MM.1S (cell line): ENCODE measurements around the gene NUDT14.

Experiments used
- DNase-seq: peaks from one replicate; pipeline ENCODE4 v3.0.0-alpha.2; 2015
- H2AFZ ChIP-seq: fragments of 300-600 bp; sonication (generic); 2 replicates; pipeline ENCODE4 v1.6.0; 2016; ENCODE audit warnings: antibody characterized with exemption, low read length
- H3F3A ChIP-seq: fragments of 300-600 bp; sonication (generic); 2 replicates; pipeline ENCODE4 v1.6.1; 2016; ENCODE audit warnings: mild to moderate bottlenecking, antibody characterized with exemption, low read length, moderate library complexity, mixed read lengths; ENCODE audit not compliant: insufficient read depth
- H3K27ac ChIP-seq: fragments of 300-600 bp; sonication (generic); 2 replicates; pipeline ENCODE4 v1.5.1; 2016; ENCODE audit warnings: mild to moderate bottlenecking, low read length
- H3K27me3 ChIP-seq: fragments of 300-600 bp; sonication (generic); replicated peaks from 2 replicates; pipeline ENCODE4 v1.6.0; 2016; ENCODE audit warnings: low read length; ENCODE audit not compliant: insufficient read depth
- H3K36me3 ChIP-seq: fragments of 300-600 bp; sonication (generic); replicated peaks from 2 replicates; pipeline ENCODE4 v1.6.1; 2016; ENCODE audit warnings: mild to moderate bottlenecking, low read length, mixed read lengths; ENCODE audit not compliant: insufficient read depth
- H3K4me1 ChIP-seq: fragments of 300-600 bp; sonication (generic); 2 replicates; pipeline ENCODE4 v1.6.1; 2016; ENCODE audit warnings: low read length, mixed read lengths
- H3K4me2 ChIP-seq: fragments of 300-600 bp; sonication (generic); 2 replicates; pipeline ENCODE4 v1.6.0; 2016; ENCODE audit warnings: low read depth, low read length
- H3K4me3 ChIP-seq: fragments of 300-600 bp; sonication (generic); 2 replicates; pipeline ENCODE4 v1.5.1; 2016; ENCODE audit warnings: low read length, mixed read lengths
- H3K79me2 ChIP-seq: fragments of 300-600 bp; sonication (generic); 2 replicates; pipeline ENCODE4 v1.6.1; 2016; ENCODE audit warnings: mixed run types, low read length, mixed read lengths
- H3K9ac ChIP-seq: fragments of 300-600 bp; sonication (generic); 2 replicates; pipeline ENCODE4 v1.6.1; 2016; ENCODE audit warnings: low read length, mixed read lengths
- H3K9me2 ChIP-seq: fragments of 300-600 bp; sonication (generic); replicated peaks from 2 replicates; pipeline ENCODE4 v1.6.1; 2016; ENCODE audit warnings: mild to moderate bottlenecking, low read length, mixed read lengths; ENCODE audit not compliant: insufficient read depth
- H3K9me3 ChIP-seq: fragments of 300-600 bp; sonication (generic); replicated peaks from 2 replicates; pipeline ENCODE4 v1.6.1; 2016; ENCODE audit warnings: mild to moderate bottlenecking, low read length, mixed read lengths; ENCODE audit not compliant: insufficient read depth
- H4K20me1 ChIP-seq: fragments of 300-600 bp; sonication (generic); 2 replicates; pipeline ENCODE4 v1.6.1; 2016; ENCODE audit warnings: mild to moderate bottlenecking, low read length, moderate library complexity, mixed read lengths; ENCODE audit not compliant: insufficient read depth
- EZH2 ChIP-seq: fragments of 300-600 bp; sonication (generic); optimal IDR thresholded peaks from 2 replicates; pipeline ENCODE3; 2017; ENCODE audit warnings: low read depth, mild to moderate bottlenecking, antibody characterized with exemption, low read length, mixed read lengths
- EZH2phosphoT487 ChIP-seq: fragments of 300-600 bp; sonication (generic); IDR thresholded peaks from 2 replicates; pipeline ENCODE4 v1.6.1; 2018; ENCODE audit warnings: antibody characterized with exemption, low read length
- TF ChIP-seq, protein P1 (sequence below): fragments of 300-600 bp; sonication (generic); IDR thresholded peaks from 2 replicates; pipeline ENCODE4 v1.5.1; 2016; ENCODE audit warnings: antibody characterized with exemption, low read length, mixed read lengths

Gene NUDT14

DNA sequence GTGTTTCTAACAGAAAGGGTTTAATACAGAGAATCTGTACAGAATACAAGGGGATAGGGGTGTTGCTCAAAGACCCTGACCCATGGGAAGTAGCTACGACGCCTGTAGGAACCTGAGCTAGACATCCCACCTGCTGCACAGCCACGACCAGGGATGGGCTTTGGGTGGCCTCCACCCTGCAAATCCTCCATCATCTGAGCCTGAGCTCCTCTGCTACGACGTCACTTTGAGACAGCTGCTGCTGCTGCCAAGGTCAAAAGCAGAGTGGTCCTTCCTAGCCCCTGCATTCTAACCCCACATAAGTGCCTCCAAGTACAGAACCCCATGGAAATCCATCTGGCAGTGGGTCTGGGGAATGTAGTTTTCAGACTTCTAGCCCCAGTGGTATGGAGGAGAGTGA lies 56.3 kb downstream of the NUDT14 start:
- Histone ChIP-seq H3K4me2 (no peak overlapping the region), H3K4me1 (no peaks in the 10 kb centered on the region), H3K4me3 (no peak overlapping the region), H2AFZ (no peak overlapping the region), H3K27ac (no peak overlapping the region), H4K20me1 (no peaks in the 10 kb centered on the region), H3K36me3 (no peaks in the 10 kb centered on the region), H3K27me3 (peaks cover 89% of the 10 kb centered on the region), H3F3A (no peaks in the 10 kb centered on the region), H3K9me3 (no peaks in the 10 kb centered on the region), H3K9ac (no peak overlapping the region), H3K9me2 (no peaks in the 10 kb centered on the region), H3K79me2 (no peaks in the 10 kb centered on the region)
- TF ChIP-seq EZH2phosphoT487 (no peak), EZH2 (no peak)
- TF ChIP-seq, protein P1, sequence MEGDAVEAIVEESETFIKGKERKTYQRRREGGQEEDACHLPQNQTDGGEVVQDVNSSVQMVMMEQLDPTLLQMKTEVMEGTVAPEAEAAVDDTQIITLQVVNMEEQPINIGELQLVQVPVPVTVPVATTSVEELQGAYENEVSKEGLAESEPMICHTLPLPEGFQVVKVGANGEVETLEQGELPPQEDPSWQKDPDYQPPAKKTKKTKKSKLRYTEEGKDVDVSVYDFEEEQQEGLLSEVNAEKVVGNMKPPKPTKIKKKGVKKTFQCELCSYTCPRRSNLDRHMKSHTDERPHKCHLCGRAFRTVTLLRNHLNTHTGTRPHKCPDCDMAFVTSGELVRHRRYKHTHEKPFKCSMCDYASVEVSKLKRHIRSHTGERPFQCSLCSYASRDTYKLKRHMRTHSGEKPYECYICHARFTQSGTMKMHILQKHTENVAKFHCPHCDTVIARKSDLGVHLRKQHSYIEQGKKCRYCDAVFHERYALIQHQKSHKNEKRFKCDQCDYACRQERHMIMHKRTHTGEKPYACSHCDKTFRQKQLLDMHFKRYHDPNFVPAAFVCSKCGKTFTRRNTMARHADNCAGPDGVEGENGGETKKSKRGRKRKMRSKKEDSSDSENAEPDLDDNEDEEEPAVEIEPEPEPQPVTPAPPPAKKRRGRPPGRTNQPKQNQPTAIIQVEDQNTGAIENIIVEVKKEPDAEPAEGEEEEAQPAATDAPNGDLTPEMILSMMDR: no peak
- DNase-seq: no peak

DNA sequence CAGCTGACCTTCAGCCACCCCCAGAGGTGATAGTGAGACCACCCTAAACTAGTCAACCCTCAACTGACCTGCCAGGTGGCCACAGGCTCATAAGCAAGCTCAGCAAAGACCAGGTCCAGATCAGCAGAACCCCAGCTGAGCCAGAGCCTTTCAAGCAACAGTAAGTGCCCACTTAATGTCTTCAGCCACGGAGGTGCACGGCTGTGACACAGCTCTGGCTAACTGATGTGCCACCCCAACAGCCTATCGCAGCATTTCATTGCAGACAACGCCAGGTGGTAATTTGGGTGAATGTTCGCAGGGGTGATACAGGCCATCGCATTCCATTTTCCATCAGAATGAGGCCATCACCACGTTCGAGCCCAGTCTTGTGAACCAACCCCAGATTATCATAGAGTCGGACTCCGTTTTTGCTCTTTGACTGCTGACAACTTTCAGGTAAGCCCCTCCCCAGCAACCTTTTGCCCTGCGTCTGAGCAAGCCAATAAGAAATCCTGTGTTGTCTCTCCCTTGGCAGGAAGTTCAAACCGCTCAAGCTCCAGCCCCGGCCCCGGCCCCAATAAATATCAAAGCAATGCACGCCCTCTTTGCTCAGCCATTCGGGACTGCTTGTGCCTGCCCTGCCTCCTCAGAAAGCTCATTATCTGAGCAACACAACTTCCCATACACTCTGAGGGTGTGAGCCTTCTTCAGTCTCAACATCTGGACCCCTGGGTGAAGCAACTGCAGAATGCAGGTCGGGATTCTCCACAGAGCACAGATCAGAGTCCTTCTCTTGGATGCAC lies 56.9 kb downstream of the NUDT14 start:
- Histone ChIP-seq H4K20me1 (no peaks in the 10 kb centered on the region), H3K9me2 (no peaks in the 10 kb centered on the region), H3K27me3 (peaks cover 89% of the 10 kb centered on the region), H3K9me3 (no peaks in the 10 kb centered on the region), H3K4me3 (no peak overlapping the region), H3K79me2 (no peaks in the 10 kb centered on the region), H3K4me2 (no peak overlapping the region), H3K4me1 (no peaks in the 10 kb centered on the region), H2AFZ (no peak overlapping the region), H3K9ac (no peak overlapping the region), H3K27ac (no peak overlapping the region), H3F3A (no peaks in the 10 kb centered on the region), H3K36me3 (no peaks in the 10 kb centered on the region)
- no peak for DNase-seq
- TF ChIP-seq, protein P1: no peak
- TF ChIP-seq EZH2phosphoT487 (no peak), EZH2 (no peak)

DNA sequence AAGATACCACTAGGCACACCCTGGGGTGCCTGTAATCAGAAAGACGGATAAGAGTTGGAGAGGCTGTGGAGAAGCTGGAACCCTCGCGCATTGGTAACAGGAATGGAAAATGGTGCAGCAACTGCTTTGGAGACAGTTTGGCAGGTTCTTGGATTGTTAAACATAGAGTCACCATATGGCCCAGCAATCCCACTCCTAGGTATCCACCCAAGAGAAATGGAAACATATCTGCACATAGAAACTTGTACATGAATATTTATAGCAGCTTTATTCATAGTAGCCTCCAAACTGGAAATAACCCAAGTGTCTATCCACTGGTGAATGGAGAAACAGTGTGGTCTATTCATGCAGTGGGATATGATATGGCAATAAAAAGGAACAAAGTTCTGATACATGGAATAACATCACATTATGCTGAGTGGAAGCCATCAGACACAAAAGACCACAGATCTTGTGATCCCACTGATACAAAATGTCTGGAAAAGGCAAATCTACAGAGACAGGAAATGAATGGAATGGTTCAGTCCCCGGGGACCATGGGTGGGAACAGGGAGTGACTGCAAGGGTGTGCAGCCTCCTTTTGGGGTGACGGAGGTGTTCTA lies 57.9 kb downstream of the NUDT14 start:
- Histone ChIP-seq H3K9me2 (no peaks in the 10 kb centered on the region), H3K4me2 (no peak overlapping the region), H3K9ac (no peak overlapping the region), H2AFZ (no peak overlapping the region), H3F3A (no peaks in the 10 kb centered on the region), H3K4me1 (no peaks in the 10 kb centered on the region), H3K9me3 (no peaks in the 10 kb centered on the region), H3K79me2 (no peaks in the 10 kb centered on the region), H4K20me1 (no peaks in the 10 kb centered on the region), H3K4me3 (no peak overlapping the region), H3K27me3 (peaks cover 86% of the 10 kb centered on the region), H3K36me3 (no peaks in the 10 kb centered on the region), H3K27ac (no peak overlapping the region)
- no peak for DNase-seq
- TF ChIP-seq, protein P1: no peak
- no peak for TF ChIP-seq EZH2
- no peak for TF ChIP-seq EZH2phosphoT487
